NCI-H1417 (cell line): ENCODE results near the gene ELFN2.
"Not testable (repeated sequence)": the region's sequence is repeated elsewhere in the genome, so short reads cannot be mapped to it uniquely, and the experiment has no call there.

ENCODE experiments used
- DNase-seq, 3 experiments: peaks; one replicate each; lab custom pipeline; 2025; lab: John Stamatoyannopoulos, UW

The ELFN2 gene

DNA sequence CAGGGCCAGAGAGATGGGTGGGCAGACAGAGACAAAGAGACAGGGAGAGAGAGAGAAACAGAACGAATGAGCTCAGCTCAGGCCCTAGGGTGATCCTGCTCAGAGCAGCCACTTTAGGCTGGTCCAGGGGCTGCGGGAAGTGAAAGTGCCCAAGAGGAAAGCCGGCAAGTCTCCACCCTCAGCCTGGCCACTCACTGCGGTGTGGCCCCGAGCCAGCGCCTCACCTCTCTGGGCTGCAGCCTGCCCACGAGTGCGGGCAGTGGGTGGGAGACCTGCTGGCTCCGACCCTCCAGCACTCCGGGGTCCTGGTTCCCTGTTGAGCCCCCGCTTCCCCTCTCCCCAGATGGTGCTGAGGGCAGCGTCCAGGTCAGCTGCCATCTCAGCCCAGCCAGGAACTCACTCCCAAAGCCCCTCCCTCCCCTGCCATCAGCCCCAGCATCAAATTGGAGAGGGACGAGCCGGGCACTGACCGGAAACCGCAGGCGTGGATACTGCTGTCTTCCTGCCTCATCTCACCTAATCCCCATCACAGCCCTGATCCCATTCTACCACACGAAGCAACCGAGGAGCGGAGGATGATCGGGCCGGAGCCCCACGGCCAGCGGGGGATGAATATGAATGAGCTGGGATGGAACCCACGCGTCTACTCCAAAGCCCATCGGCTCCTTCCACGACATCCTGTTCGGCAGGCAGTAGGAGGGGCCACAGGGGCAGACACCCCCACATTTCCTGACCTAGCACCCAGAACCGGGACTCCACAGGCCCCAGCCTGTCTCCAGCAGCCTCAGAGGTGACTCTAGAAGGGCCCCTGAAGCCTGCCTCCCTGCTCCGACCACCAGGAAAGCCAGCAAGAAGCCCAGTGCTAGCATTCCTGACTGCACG lies 16.9 kb downstream of the ELFN2 start:
- no peak for DNase-seq

DNA sequence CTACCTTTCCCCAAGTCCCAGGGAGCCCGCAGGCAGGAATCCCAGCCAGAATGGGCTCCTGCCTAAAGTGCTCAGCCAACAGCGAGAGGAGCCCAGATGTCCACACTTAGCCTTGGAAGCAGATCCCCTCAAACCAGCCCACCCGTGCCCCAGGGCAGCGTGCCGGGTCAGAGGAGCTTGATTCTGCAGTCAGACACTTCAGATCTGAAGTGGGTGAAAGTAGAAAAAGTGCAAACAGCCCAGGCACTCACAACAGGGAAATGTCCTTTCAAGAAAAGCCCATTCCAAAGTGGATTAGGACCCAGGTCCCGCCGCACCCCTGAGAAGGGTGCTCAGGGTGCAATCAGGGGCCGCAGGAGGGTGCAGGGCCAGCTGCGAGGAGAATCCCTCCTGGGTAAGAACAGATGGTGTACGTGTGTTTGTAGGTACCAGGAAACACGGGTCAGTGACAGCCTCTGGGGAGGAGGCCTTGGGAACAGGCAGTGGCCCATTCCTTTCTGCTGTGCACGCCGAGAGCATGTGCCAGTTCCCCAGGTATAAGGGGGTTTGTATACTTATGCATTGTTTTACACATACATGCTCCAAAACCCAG lies 17.7 kb downstream of the ELFN2 start:
- no peak for DNase-seq

- DNase-seq = no peak
Observed at GRCh38 chr22:37409031-37409430, 18.2 kb downstream of the ELFN2 start.

DNA sequence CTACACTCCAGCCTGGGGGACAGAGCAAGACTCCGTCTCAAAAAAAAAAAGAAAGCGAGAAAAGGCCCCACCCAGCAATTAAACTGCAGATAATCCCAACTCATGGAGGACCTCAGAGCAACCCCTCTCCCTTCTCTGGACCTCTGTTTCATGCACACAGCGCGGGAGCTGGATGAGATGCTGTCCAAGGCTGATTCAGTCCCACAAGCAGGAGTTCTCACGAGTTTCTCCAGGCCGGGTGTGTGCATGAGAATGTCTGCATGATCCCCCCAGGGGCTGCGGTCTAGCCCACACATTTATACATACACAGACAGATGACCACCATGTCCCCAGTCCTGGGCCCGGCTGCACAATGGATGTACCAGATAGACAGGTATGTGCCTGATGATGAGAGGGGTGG lies 19.4 kb downstream of the ELFN2 start:
- DNase-seq = no peak

GRCh38 chr22:37406441-37407235 lies 20.6 kb downstream of the ELFN2 start:
- no peak for DNase-seq

DNA sequence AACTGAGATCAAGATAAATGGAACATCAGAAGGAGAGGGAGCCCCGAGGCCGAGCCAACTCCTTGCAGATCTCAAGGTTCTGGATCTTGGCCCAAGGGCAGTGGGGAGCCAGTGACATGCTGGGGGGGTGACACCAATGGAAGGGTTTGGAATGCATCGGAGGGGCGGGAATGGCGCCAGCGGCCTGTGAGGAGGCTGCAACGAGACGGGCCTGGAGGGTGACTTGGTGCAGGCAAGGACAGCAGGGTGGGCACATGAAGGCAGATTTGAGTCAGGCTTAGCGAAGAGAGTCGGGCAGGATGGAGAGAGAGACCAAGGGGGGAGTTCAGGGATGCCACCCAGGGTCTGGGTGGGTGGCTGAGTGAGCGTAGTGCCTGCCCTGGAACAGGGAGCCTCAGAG lies 23.2 kb downstream of the ELFN2 start:
- no peak for DNase-seq

GRCh38 chr22:37403267-37403960 lies 23.9 kb downstream of the ELFN2 start:
- peak in 1 of 3 experiments; percentile 5 for DNase-seq

DNA sequence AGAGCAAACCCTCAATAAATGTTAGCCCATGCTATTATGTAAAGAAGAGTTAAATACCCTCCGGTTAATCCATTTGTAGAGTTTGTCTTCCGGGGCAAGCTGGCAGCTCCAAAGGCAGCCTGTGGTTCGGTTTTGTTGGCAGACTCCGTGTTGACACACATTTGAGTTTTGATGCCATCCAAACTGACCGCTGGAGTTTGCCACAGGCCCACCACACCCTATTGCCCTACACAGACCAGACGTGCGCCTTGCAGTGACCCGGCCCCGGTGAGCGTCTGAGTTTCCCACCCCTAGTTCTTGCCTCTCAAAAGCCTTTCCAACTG lies 25.1 kb downstream of the ELFN2 start:
- no peak for DNase-seq

DNA sequence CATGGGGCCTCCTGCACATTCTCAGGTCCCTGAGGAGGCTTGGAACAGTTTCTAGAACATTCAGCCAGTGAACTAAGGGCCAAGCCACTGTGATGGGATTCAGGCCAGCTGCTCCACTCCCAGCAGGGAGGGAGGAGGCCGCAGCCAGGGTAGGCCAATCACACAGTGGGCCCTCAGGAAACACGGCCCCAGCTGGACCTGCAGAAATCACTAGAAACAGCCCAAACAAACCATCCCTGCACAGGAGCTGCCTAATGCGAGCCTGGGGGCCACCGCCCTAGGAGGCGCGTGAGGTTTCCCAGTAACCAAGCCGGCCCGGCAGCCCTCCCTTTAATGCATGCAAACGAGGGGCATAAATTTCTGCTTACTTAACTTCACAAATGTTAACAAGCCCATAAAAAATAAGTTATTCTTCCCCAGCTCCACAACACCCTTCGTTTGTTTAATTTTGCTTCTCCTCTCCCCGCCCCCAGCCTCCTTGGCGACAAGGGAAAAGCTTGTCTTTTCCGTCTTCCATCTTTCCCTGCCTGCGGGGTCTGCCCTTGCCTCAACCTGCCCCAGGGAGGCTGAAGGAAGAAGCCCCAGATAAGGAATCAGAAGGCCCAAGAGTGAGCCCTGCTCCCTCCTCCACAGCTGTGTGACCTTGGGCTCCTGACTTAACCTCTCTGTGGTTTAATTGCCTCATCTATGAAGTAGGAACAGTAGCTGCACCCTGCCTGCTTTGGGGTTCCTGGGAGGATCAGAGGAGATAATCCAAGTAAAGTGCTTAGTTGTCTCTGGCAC lies 25.7 kb downstream of the ELFN2 start:
- no peak for DNase-seq

DNA sequence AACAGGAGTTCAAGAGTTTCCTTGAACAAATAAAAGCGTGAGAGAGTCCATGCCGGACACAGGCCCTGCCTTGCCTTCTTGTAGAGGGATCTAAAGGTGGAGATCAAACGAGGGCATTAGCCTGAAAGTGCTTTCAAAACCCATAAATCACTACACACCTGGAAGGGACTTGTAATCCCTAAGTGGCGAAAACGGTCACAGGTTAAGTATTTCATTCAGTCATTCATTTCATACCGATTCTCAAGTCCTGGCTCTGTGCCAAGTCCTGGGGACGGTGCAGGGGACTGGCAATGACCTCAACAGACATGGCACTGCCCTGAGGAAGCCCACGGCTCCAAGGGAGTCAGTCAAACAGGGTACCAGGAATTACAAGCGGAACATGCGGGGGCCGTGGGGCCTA lies 26.6 kb downstream of the ELFN2 start:
- DNase-seq = peak in 1 of 3 experiments; percentile 55

DNA sequence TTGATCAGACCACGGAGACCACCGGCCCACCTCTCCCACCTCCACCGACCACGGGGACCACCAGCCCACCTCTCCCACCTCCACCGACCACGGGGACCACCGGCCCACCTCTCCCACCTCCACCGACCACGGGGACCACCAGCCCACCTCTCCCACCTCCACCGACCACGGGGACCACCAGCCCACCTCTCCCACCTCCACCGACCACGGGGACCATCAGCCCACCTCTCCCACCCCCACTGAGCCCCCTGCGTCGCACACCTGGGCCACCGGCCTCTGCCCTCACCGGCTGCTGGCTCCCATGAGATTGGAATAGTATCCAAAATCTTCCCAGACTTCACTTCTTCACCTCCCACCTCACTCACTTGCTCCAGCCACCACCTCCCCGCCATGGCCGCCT lies 27.8 kb downstream of the ELFN2 start:
- not testable (repeated sequence) for DNase-seq

DNA sequence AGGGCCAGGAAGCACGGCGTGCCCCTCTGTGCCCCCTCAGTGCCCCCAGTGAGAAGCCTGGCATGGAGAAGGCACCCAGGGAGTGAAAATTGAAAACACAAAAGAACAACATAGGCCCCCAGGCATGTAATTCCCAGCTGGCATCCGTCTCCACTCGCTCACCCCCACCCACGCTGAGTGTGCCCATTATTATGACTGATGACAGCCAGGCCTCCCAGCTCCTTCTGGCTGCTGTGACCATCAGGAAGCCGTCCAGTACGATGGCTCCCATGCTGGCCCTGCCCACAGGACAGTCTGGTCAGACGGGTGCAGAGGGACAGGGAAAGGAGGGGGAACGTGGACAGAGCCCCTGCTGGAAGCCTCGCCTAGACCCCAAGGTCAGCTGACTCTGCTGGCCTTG lies 30.1 kb downstream of the ELFN2 start:
- no peak for DNase-seq

DNA sequence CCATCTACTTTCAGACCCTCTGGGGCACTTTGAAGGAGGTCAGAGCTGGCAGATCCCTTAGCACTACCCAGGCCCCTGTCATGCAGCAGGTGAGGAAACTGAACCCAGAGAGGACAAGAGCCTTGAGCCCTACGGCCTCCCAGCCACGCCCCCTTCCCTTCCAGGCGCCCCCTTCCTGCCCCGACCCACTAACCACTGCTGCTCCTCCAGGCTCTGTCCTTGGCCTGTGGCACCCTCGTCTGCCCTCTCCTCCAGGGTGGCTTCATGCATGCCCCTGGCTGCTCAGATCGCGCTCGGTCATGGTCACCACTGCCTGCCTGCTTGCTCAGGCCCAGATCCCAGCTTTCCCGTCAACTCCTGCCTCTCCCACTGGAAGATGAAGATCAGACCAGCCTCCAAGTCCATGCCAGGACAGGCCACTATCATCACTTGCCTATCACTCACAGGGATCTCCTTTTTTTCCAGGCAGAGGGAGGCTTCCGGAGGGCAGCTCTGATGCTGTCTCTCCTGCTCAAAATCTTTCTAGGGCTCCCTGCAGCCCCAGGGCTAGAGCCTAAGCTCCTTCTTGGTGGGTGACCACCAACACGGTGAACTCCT lies 30.7 kb downstream of the ELFN2 start:
- DNase-seq = no peak

- DNase-seq = no peak
Observed at GRCh38 chr22:37394341-37394740, 32.9 kb downstream of the ELFN2 start.

DNA sequence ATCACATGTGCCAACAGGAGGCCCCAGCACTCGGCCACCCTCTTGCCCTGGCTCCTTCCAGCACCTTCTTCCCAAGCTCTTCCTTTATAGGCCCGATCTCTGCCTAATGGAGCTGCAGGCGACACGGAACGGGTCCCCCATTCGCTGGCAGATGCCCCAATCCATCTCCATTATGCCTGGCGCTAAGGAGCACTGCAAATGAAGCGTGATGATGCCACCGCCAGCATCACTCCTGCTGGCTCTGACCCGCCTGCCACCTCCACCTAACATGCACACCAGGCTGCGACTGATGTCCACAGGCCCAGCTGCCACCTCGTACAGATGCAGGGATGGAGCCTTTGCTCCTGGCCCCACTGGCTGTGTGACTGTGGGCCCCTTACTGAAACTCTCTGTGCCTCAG lies 33.5 kb downstream of the ELFN2 start:
- DNase-seq = peak in 1 of 3 experiments; percentile 9

DNA sequence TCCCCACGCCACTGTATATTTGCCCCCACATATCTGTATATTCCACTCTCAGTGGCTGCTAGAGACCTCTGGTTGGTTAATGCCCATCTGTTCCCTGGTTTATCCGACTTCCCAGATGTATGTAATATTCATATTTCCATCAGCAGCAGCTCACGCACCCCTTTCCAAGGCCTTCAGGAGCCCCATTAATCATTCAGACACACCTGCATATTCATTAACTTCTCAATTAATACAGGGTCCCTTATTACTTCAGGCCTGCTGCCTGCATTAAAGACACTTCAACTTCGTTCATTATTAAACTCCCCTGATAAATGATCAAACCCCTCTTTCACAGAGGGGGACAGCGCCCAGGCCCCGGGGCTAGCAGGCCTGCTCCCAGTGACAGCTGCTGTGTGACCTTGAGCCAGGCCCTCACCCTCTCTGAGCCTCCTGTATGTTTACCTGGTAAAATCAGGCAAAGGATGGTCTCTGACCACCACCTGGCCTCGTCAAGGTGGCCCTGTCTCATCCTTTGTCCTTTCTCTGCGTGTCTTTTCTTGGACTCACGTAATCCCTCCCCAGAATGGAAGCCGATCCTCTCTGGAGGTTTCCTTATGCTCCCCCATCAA lies 34.5 kb downstream of the ELFN2 start:
- DNase-seq = no peak

DNA sequence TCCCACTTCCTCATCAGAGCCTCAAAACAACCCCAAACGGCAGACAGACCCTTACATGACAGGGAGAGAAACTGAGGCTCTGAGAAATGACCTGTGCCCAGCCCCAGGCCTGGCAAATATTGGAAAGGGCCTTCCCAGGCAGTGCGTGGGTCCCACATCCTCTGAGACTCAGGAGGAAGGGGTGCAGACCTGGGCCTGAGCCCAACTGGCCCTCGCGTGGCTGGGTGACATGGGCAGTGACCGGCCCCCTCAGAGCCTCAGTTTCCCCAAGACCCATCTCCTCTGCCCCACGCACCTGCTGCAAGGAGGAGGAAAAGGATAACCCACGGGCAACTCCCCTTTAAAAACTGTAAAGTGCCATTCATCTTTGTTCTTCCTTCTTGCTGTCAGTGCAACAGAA lies 35.6 kb downstream of the ELFN2 start:
- DNase-seq = no peak

- DNase-seq = no peak
Observed at GRCh38 chr22:37390075-37390474, 37.2 kb downstream of the ELFN2 start.

GRCh38 chr22:37388538-37388937 lies 38.7 kb downstream of the ELFN2 start:
- no peak for DNase-seq

- DNase-seq = peak in 1 of 3 experiments; percentile 36
Observed at GRCh38 chr22:37387793-37388192, 39.5 kb downstream of the ELFN2 start.

GRCh38 chr22:37386441-37386840 lies 40.8 kb downstream of the ELFN2 start:
- DNase-seq = no peak
